ENCODE measurements around the gene KCNRG. TPM values are rescaled to one million over a fixed set of nuclear protein-coding genes. Genes with fewer than 3 reads are reported as not detected.

Gene KCNRG
- total and polyA plus RNA-seq, 9 of the 15 experiments (the other 6 are each of a cell fraction or from before 2014, with no cell fraction given), result 0.36 to 1.1 (median 0.53) TPM

DNA sequence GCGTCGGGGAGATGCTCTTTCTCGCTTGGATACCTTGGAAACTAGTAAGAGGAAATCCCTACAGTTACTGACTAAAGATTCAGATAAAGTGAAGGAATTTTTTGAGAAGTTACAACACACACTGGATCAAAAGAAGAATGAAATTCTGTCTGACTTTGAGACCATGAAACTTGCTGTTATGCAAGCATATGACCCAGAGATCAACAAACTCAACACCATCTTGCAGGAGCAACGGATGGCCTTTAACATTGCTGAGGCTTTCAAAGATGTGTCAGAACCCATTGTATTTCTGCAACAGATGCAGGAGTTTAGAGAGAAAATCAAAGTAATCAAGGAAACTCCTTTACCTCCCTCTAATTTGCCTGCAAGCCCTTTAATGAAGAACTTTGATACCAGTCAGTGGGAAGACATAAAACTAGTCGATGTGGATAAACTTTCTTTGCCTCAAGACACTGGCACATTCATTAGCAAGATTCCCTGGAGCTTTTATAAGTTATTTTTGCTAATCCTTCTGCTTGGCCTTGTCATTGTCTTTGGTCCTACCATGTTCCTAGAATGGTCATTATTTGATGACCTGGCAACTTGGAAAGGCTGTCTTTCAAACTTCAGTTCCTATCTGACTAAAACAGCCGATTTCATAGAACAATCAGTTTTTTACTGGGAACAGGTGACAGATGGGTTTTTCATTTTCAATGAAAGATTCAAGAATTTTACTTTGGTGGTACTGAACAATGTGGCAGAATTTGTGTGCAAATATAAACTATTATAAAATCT, 2.7 kb upstream of the KCNRG start:
- H3K4me2 ChIP-seq (ENCODE audit: insufficient read depth, low read length), result no peak overlapping the region
- TSS peak; percentile 36 for BruUV-seq (replicated peaks)
- H3K9me1 ChIP-seq (ENCODE audit: control insufficient read depth, insufficient read depth, low read length), result no peaks in the 10 kb centered on the region
- intact Hi-C loops (cut with micrococcal nuclease), result no loop called here
- H4K20me1 ChIP-seq (replicated peaks; ENCODE audit: control insufficient read depth, insufficient read depth, low read length), result no peaks in the 10 kb centered on the region
- in situ Hi-C loops (cut with MboI), result no loop called here
- H3K36me3 ChIP-seq (ENCODE audit: control insufficient read depth, insufficient read depth, low read length), result peaks cover 49% of the 10 kb centered on the region
- FAIRE-seq (no peak), ATAC-seq (no peak), DNase-seq (ENCODE audit: extremely low read depth in 1 of 4, low spot score in 3 of 4) (no peak)
- H3K27ac ChIP-seq (ENCODE audit: extremely low read depth, low read depth, low read length), result no peak overlapping the region
- 91% methylated on average over 6 of the region's 6 CpGs for WGBS (ENCODE audit: insufficient coverage, low coverage, missing lambda C conversion rate)
- H3K79me2 ChIP-seq (ENCODE audit: control insufficient read depth, insufficient read depth, low read length), result peaks cover 37% of the 10 kb centered on the region
- H3K4me1 ChIP-seq (replicated peaks in 1 of 2; ENCODE audit: control insufficient read depth in 2 of 2, insufficient read depth in 2 of 2, low read length in 2 of 2), result peaks cover 0 to 25% of the 10 kb centered on the region in 2 experiments; a peak in 2 of 5 replicates
- no peak overlapping the region for H3K9ac ChIP-seq (ENCODE audit: insufficient read depth in 1 of 2, low read depth in 2 of 2, low read length in 2 of 2)
- H3K27me3 ChIP-seq (ENCODE audit: control insufficient read depth in 2 of 2, insufficient read depth in 2 of 2, low read length in 2 of 2), result no peaks in the 10 kb centered on the region
- H3K4me3 ChIP-seq, result no peak overlapping the region
- H2AFZ ChIP-seq (ENCODE audit: low read depth, low read length), result no peak overlapping the region
- H3K9me3 ChIP-seq (replicated peaks; ENCODE audit: control insufficient read depth, insufficient read depth, low read depth, low read length), result no peaks in the 10 kb centered on the region
- ChIA-PET POLR2A (interaction anchor here (1.0 to 1.1 kb wide), 2 partner anchors 10 to 14 kb away, joined by 3 read pairs; no protein-coding TSS in a partner anchor), CTCF (ENCODE audit: low intra/inter-chr PET ratio) (no interaction called here)
- TF ChIP-seq POLR2A (conservative IDR thresholded peaks at IDR 0.05) (no peak), MAFF (IDR thresholded peaks at IDR 0.05; ENCODE audit: low read length) (0 out of 2 replicates have a peak, but pooled peaks have one; percentile 19), ZNF165 (CRISPR knock-in tag; IDR thresholded peaks at IDR 0.05; ENCODE audit: borderline replicate concordance) (no peak), ZNF316 (IDR thresholded peaks at IDR 0.05) (peak; percentile 59), MAFG (tag; conservative IDR thresholded peaks at IDR 0.05) (0 out of 2 replicates have a peak, but pooled peaks have one; percentile 8), THAP12 (CRISPR knock-in tag; IDR thresholded peaks at IDR 0.05) (no peak), ZBTB43 (CRISPR knock-in tag; IDR thresholded peaks at IDR 0.05) (no peak), ADNP (tag; IDR thresholded peaks at IDR 0.05) (no peak), SAP30 (IDR thresholded peaks at IDR 0.05; ENCODE audit: borderline replicate concordance, insufficient read depth, low read depth, low read length, poor library complexity, severe bottlenecking) (no peak), HES1 (IDR thresholded peaks at IDR 0.05; ENCODE audit: low read depth) (no peak), THAP7 (CRISPR knock-in tag; IDR thresholded peaks at IDR 0.05) (no peak), MEIS2 (IDR thresholded peaks at IDR 0.05; ENCODE audit: partially characterized antibody) (no peak), C11orf30 (IDR thresholded peaks at IDR 0.05; ENCODE audit: low read depth) (peak; percentile 52; the same call in 1 of the 2 replicates)
- TF ChIP-seq, protein P1, sequence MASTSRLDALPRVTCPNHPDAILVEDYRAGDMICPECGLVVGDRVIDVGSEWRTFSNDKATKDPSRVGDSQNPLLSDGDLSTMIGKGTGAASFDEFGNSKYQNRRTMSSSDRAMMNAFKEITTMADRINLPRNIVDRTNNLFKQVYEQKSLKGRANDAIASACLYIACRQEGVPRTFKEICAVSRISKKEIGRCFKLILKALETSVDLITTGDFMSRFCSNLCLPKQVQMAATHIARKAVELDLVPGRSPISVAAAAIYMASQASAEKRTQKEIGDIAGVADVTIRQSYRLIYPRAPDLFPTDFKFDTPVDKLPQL (IDR thresholded peaks at IDR 0.05; ENCODE audit: extremely low read depth, insufficient read length), result no peak
- TF ChIP-seq, protein P2, sequence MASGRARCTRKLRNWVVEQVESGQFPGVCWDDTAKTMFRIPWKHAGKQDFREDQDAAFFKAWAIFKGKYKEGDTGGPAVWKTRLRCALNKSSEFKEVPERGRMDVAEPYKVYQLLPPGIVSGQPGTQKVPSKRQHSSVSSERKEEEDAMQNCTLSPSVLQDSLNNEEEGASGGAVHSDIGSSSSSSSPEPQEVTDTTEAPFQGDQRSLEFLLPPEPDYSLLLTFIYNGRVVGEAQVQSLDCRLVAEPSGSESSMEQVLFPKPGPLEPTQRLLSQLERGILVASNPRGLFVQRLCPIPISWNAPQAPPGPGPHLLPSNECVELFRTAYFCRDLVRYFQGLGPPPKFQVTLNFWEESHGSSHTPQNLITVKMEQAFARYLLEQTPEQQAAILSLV (tag; IDR thresholded peaks at IDR 0.05), result no peak
